IMR-90 (cell line): ENCODE measurements around the gene ADGRF5.

Experiments used
- POLR2A ChIP-seq: IDR thresholded peaks from 2 replicates; pipeline ENCODE4 v1.6.1; 2012; ENCODE audit warnings: mild to moderate bottlenecking, low read depth, low read length
- RCOR1 ChIP-seq: IDR thresholded peaks from 2 replicates; pipeline ENCODE4 v1.6.1; 2012; ENCODE audit warnings: mild to moderate bottlenecking, low read length, improper control_type of control experiment; ENCODE audit not compliant: insufficient replicate concordance
- TF ChIP-seq, protein P1 (sequence below): fragments of 150-350 bp; IDR thresholded peaks from 2 replicates; pipeline ENCODE4 v1.6.1; 2017; ENCODE audit warnings: mild to moderate bottlenecking, antibody characterized with exemption, low read length, low read depth
- TF ChIP-seq, protein P2 (sequence below): conservative IDR thresholded peaks from 2 replicates; pipeline ENCODE4 v1.5.1; 2012; ENCODE audit warnings: mild to moderate bottlenecking, low read depth, low read length, improper control_type of control experiment

DNA sequence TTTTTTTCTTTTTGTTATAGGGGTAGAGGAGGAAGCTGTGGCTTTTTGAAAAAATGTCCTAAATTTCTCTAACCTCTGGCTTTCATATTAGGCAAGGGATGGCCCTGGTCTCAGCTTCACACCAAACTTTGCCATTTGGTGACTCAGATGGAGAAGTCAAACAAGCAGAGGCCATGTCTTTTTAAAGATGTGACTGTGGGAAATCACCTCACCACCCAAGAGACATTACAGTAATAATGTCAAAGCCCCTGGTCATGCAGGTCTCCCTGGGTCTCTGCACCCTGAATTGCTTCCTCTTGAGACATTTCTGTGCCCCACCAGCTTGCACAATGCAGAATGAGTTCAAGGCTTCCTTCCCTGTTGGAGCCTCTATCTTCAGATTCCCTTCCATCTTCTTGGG, 39.5 kb upstream of the ADGRF5 start:
- no peak for TF ChIP-seq RCOR1
- no peak for TF ChIP-seq POLR2A
- TF ChIP-seq, protein P1, sequence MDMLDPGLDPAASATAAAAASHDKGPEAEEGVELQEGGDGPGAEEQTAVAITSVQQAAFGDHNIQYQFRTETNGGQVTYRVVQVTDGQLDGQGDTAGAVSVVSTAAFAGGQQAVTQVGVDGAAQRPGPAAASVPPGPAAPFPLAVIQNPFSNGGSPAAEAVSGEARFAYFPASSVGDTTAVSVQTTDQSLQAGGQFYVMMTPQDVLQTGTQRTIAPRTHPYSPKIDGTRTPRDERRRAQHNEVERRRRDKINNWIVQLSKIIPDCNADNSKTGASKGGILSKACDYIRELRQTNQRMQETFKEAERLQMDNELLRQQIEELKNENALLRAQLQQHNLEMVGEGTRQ = no peak
- TF ChIP-seq, protein P2, sequence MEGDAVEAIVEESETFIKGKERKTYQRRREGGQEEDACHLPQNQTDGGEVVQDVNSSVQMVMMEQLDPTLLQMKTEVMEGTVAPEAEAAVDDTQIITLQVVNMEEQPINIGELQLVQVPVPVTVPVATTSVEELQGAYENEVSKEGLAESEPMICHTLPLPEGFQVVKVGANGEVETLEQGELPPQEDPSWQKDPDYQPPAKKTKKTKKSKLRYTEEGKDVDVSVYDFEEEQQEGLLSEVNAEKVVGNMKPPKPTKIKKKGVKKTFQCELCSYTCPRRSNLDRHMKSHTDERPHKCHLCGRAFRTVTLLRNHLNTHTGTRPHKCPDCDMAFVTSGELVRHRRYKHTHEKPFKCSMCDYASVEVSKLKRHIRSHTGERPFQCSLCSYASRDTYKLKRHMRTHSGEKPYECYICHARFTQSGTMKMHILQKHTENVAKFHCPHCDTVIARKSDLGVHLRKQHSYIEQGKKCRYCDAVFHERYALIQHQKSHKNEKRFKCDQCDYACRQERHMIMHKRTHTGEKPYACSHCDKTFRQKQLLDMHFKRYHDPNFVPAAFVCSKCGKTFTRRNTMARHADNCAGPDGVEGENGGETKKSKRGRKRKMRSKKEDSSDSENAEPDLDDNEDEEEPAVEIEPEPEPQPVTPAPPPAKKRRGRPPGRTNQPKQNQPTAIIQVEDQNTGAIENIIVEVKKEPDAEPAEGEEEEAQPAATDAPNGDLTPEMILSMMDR = no peak
